NB4 (cell line): ENCODE measurements around the gene A1CF.

Experiments used
- POLR2A ChIP-seq: IDR thresholded peaks from 2 replicates; pipeline ENCODE4 v1.6.1; 2011; ENCODE audit warnings: mild to moderate bottlenecking; ENCODE audit not compliant: insufficient read length; ENCODE audit errors: extremely low read depth
- TF ChIP-seq, protein P1 (sequence below): IDR thresholded peaks from one replicate; pipeline ENCODE4 v1.5.1; 2012; ENCODE audit warnings: low read depth, low read length

DNA sequence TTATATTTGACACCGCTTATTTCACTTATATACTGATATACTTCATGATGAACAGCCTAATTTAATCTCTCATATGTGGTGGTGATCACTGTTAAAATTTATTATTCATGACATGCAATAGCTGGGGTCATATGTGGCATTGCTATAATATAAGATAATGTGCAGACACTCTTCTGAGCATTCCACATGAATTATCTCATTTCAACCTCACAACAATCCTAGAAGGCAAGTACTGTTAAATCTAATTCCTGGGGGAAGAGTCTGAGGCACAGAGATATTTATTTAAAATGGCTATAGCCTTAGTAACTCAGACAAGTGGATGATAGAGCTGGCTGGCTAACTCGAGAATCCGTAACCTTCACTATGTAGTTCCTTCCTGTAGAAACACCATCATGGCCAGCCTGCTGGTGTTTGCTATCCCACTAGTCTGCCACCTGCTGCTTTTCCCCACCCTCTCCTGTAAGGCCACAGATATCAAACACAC, 46.6 kb upstream of the A1CF start:
- TF ChIP-seq, protein P1, sequence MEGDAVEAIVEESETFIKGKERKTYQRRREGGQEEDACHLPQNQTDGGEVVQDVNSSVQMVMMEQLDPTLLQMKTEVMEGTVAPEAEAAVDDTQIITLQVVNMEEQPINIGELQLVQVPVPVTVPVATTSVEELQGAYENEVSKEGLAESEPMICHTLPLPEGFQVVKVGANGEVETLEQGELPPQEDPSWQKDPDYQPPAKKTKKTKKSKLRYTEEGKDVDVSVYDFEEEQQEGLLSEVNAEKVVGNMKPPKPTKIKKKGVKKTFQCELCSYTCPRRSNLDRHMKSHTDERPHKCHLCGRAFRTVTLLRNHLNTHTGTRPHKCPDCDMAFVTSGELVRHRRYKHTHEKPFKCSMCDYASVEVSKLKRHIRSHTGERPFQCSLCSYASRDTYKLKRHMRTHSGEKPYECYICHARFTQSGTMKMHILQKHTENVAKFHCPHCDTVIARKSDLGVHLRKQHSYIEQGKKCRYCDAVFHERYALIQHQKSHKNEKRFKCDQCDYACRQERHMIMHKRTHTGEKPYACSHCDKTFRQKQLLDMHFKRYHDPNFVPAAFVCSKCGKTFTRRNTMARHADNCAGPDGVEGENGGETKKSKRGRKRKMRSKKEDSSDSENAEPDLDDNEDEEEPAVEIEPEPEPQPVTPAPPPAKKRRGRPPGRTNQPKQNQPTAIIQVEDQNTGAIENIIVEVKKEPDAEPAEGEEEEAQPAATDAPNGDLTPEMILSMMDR, result no peak
- TF ChIP-seq POLR2A, result no peak
